Measurements from ENCODE around the gene DEPDC4.

DEPDC4 gene

DNA sequence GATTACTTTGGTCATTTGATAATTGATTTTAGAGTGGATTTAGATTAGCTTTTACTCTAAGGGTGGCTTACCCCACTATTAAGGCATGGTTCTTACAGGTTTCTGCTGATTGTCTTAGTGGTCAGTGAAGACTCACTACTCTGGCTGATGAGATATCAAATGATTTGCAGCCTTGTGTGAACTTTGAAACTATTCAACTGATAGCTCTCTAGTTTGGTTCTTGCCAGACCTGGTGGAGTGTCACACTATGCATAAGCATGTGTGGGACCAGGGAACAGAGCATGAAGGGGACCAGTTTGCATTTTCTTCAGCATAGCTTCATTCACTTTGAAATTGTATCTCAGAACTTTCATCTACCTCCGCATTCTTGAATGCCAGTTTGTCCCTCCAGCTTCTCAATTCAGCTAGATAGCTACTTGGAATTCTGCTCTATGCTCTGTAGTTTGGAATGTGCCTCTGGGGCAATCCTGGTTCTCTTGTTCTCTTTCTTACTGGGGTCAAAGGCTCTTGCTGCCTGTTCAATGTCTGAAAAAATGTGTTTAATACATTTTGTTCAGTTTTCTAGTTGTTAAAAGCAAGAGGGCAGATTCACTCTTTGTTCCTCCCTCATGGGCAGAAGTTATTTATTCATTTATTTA lies 12.8 kb upstream of the DEPDC4 start:
- no peak overlapping the region for H3K27ac ChIP-seq (ENCODE audit: low read depth, low read length)
- H3K79me2 ChIP-seq (ENCODE audit: control insufficient read depth, low read length): peaks cover 59% of the 10 kb centered on the region
- TF ChIP-seq, protein P1, sequence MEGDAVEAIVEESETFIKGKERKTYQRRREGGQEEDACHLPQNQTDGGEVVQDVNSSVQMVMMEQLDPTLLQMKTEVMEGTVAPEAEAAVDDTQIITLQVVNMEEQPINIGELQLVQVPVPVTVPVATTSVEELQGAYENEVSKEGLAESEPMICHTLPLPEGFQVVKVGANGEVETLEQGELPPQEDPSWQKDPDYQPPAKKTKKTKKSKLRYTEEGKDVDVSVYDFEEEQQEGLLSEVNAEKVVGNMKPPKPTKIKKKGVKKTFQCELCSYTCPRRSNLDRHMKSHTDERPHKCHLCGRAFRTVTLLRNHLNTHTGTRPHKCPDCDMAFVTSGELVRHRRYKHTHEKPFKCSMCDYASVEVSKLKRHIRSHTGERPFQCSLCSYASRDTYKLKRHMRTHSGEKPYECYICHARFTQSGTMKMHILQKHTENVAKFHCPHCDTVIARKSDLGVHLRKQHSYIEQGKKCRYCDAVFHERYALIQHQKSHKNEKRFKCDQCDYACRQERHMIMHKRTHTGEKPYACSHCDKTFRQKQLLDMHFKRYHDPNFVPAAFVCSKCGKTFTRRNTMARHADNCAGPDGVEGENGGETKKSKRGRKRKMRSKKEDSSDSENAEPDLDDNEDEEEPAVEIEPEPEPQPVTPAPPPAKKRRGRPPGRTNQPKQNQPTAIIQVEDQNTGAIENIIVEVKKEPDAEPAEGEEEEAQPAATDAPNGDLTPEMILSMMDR (IDR thresholded peaks at IDR 0.05; ENCODE audit: low read depth, low read length, poor library complexity, severe bottlenecking): no peak
- TF ChIP-seq EZH2phosphoT487 (IDR thresholded peaks at IDR 0.05; ENCODE audit: borderline replicate concordance, low read length): no peak

DNA sequence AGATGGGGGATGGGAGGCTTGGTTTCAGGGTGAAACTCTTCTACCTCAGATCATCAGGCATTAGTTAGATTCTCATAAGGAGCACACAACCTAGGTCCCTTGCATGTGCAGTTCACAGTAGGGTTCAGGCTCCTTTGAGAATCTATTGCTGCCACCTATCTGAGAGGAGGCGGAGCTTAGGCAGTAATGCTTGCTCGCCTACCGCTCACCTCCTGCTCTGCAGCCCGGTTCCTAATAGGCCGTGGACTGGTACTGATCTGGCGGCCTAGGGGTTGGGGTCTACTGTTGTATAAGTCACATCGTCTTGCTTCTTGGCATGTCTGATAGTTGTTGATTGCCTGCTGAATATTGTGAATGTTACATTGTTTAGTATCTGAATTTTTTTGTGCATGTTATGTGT lies 12.3 kb upstream of the DEPDC4 start:
- TF ChIP-seq EZH2phosphoT487 (IDR thresholded peaks at IDR 0.05; ENCODE audit: borderline replicate concordance, low read length): no peak
- TF ChIP-seq, protein P1 (IDR thresholded peaks at IDR 0.05; ENCODE audit: low read depth, low read length, poor library complexity, severe bottlenecking): no peak
- H3K9me2 ChIP-seq (replicated peaks; ENCODE audit: control insufficient read depth, low read length): no peaks in the 10 kb centered on the region
- H3K4me2 ChIP-seq (ENCODE audit: low read length): no peak overlapping the region
- no peaks in the 10 kb centered on the region for H3F3A ChIP-seq (ENCODE audit: control insufficient read depth, insufficient read depth)
- H3K4me3 ChIP-seq (ENCODE audit: low read length): no peak overlapping the region
- no peaks in the 10 kb centered on the region for H3K4me1 ChIP-seq (ENCODE audit: control insufficient read depth, low read length)
- no peaks in the 10 kb centered on the region for H3K9me3 ChIP-seq (ENCODE audit: control insufficient read depth, insufficient read depth, low read length)
- no peak overlapping the region for H3K27ac ChIP-seq (ENCODE audit: low read depth, low read length)
- H3K27me3 ChIP-seq (ENCODE audit: control insufficient read depth, low read length): no peaks in the 10 kb centered on the region
- no peaks in the 10 kb centered on the region for H4K20me1 ChIP-seq (ENCODE audit: control insufficient read depth, insufficient read depth, low read depth, low read length)
- H3K36me3 ChIP-seq (ENCODE audit: control insufficient read depth, low read length): peaks cover 4% of the 10 kb centered on the region; the same call in 1 of the 2 replicates
- H3K79me2 ChIP-seq (ENCODE audit: control insufficient read depth, low read length): peaks cover 64% of the 10 kb centered on the region

More for the DNA sequence above, 12.8 kb upstream of the DEPDC4 start:
- no peaks in the 10 kb centered on the region for H4K20me1 ChIP-seq (ENCODE audit: control insufficient read depth, insufficient read depth, low read depth, low read length)
- no peaks in the 10 kb centered on the region for H3K9me2 ChIP-seq (replicated peaks; ENCODE audit: control insufficient read depth, low read length)
- H3K4me2 ChIP-seq (ENCODE audit: low read length): no peak overlapping the region
- H3K27me3 ChIP-seq (ENCODE audit: control insufficient read depth, low read length): no peaks in the 10 kb centered on the region
- no peak overlapping the region for H3K4me3 ChIP-seq (ENCODE audit: low read length)
- H3K9me3 ChIP-seq (ENCODE audit: control insufficient read depth, insufficient read depth, low read length): no peaks in the 10 kb centered on the region
- no peaks in the 10 kb centered on the region for H3F3A ChIP-seq (ENCODE audit: control insufficient read depth, insufficient read depth)
- peaks cover 4% of the 10 kb centered on the region; the same call in 1 of the 2 replicates for H3K36me3 ChIP-seq (ENCODE audit: control insufficient read depth, low read length)
- H3K4me1 ChIP-seq (ENCODE audit: control insufficient read depth, low read length): no peaks in the 10 kb centered on the region

DNA sequence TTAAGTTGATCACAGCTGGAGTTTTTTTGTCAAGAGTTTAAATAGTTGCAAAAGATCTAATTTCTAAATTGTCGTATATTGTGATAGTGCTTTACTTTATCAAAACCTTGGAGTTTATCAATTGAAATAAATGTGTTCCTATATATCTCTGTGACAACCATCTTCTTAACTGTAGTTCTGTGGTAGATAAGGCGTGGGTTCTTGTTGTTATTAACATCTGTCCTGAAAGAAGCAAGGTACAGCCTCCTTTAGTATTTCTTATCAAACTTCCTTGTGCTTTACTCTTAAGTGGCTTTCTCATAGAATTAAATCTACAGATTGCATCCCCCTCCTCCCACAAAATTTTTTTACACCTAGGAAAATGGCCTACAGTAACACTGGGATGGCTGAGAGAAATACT lies 7.4 kb upstream of the DEPDC4 start:
- H3K36me3 ChIP-seq (ENCODE audit: control insufficient read depth, low read length): no peaks in the 10 kb centered on the region
- no peak overlapping the region for H3K4me3 ChIP-seq (ENCODE audit: low read length)
- no peak overlapping the region for H3K4me2 ChIP-seq (ENCODE audit: low read length)
- H3K4me1 ChIP-seq (ENCODE audit: control insufficient read depth, low read length): no peaks in the 10 kb centered on the region
- H3K27ac ChIP-seq (ENCODE audit: low read depth, low read length): no peak overlapping the region
- no peaks in the 10 kb centered on the region for H3F3A ChIP-seq (ENCODE audit: control insufficient read depth, insufficient read depth)
- H3K79me2 ChIP-seq (ENCODE audit: control insufficient read depth, low read length): peaks cover 81% of the 10 kb centered on the region
- no peak for TF ChIP-seq EZH2phosphoT487 (IDR thresholded peaks at IDR 0.05; ENCODE audit: borderline replicate concordance, low read length)
- TF ChIP-seq, protein P1 (IDR thresholded peaks at IDR 0.05; ENCODE audit: low read depth, low read length, poor library complexity, severe bottlenecking): no peak
- H4K20me1 ChIP-seq (ENCODE audit: control insufficient read depth, insufficient read depth, low read depth, low read length): no peaks in the 10 kb centered on the region
- no peaks in the 10 kb centered on the region for H3K9me2 ChIP-seq (replicated peaks; ENCODE audit: control insufficient read depth, low read length)
- no peaks in the 10 kb centered on the region for H3K27me3 ChIP-seq (ENCODE audit: control insufficient read depth, low read length)
- no peaks in the 10 kb centered on the region for H3K9me3 ChIP-seq (ENCODE audit: control insufficient read depth, insufficient read depth, low read length)
